Spleen (tissue), 7 donors: ENCODE results near the gene ALCAM.

Source experiments
- CTCF ChIP-seq, 11 experiments: fragments of 200-600 bp in 7 of 11; fragments of 450-650 bp in 4 of 11; sonication (generic) in 4 of 11; IDR thresholded peaks in 8 of 11; conservative IDR thresholded peaks in 3 of 11; 1 replicate in 7 of 11; 2 replicates in 4 of 11; pipeline versions ENCODE4 v1.4.0 to v1.8.0; 2016 to 2021; ENCODE audit warnings: antibody characterized with exemption in 11 of 11, inconsistent platforms in 4 of 11, mild to moderate bottlenecking in 1 of 11
- POLR2AphosphoS5 ChIP-seq, 3 donors: sonication (generic); formaldehyde crosslinking; IDR thresholded peaks; one replicate each; pipeline ENCODE4 v1.5.1; 2017; ENCODE audit warnings: antibody characterized with exemption in 3 of 3
- donor health status: DM: no; HTN: no; CAD: no; lungs with moderate emphysema.
- donor health status: DM: no; HTN: no; CAD: no.
- donor health status: DM: no; HTN: no; CAD: no.

GRCh38 chr3:105504440-105504951 is 137.8 kb downstream of the ALCAM start:
- no peak for TF ChIP-seq CTCF (IDR thresholded peaks at IDR 0.05 in 8 of 11, conservative IDR thresholded peaks at IDR 0.05 in 3 of 11)
- no peak for TF ChIP-seq POLR2AphosphoS5 (IDR thresholded peaks at IDR 0.05)
